Measurements from ENCODE around the gene HPS1.
A peak's percentile ranks its signal among the peaks of the same experiment; 100 is the strongest.
"Not testable (repeated sequence)": the region's sequence is repeated elsewhere in the genome, so short reads cannot be mapped to it uniquely, and the experiment has no call there.

The HPS1 gene

GRCh38 chr10:98384531-98385133, 62.1 kb downstream of the HPS1 start:
- H3K4me3 ChIP-seq (ENCODE audit: low read depth, low read length): no peak overlapping the region
- DNase-seq (ENCODE audit: low read depth, low spot score): no peak
- no peak for TF ChIP-seq CTCF (IDR thresholded peaks at IDR 0.05; ENCODE audit: low read depth, low read length)
- in situ Hi-C loops (cut with HindIII; ENCODE audit: low sequenced_read_pairs): no loop called here

- DNase-seq (ENCODE audit: low read depth, low spot score): no peak
- in situ Hi-C loops (cut with HindIII; ENCODE audit: low sequenced_read_pairs): no loop called here
- no peak overlapping the region for H3K4me3 ChIP-seq (ENCODE audit: low read depth, low read length)
- TF ChIP-seq CTCF (IDR thresholded peaks at IDR 0.05; ENCODE audit: low read depth, low read length): no peak
Measured at GRCh38 chr10:98383869-98384268, 62.9 kb downstream of the HPS1 start.

GRCh38 chr10:98383134-98383667, 63.5 kb downstream of the HPS1 start:
- in situ Hi-C loops (cut with HindIII; ENCODE audit: low sequenced_read_pairs); H3K4me3 ChIP-seq (ENCODE audit: low read depth, low read length): not testable (repeated sequence)
- DNase-seq (ENCODE audit: low read depth, low spot score): peak; percentile 82

GRCh38 chr10:98382691-98383101, 64.0 kb downstream of the HPS1 start:
- no peak for TF ChIP-seq CTCF (IDR thresholded peaks at IDR 0.05; ENCODE audit: low read depth, low read length)
- in situ Hi-C loops (cut with HindIII; ENCODE audit: low sequenced_read_pairs): no loop called here
- H3K4me3 ChIP-seq (ENCODE audit: low read depth, low read length): no peak overlapping the region
- no peak for DNase-seq (ENCODE audit: low read depth, low spot score)

GRCh38 chr10:98380493-98381339, 66.0 kb downstream of the HPS1 start:
- H3K4me3 ChIP-seq (ENCODE audit: low read depth, low read length): no peak overlapping the region
- no peak for DNase-seq (ENCODE audit: low read depth, low spot score)
- in situ Hi-C loops (cut with HindIII; ENCODE audit: low sequenced_read_pairs): no loop called here
- no peak for TF ChIP-seq CTCF (IDR thresholded peaks at IDR 0.05; ENCODE audit: low read depth, low read length)

GRCh38 chr10:98378722-98379121, 68.0 kb downstream of the HPS1 start:
- H3K4me3 ChIP-seq (ENCODE audit: low read depth, low read length): no peak overlapping the region
- TF ChIP-seq CTCF (IDR thresholded peaks at IDR 0.05; ENCODE audit: low read depth, low read length): no peak
- no peak for DNase-seq (ENCODE audit: low read depth, low spot score)
- in situ Hi-C loops (cut with HindIII; ENCODE audit: low sequenced_read_pairs): no loop called here

- no peak for DNase-seq (ENCODE audit: low read depth, low spot score)
- in situ Hi-C loops (cut with HindIII; ENCODE audit: low sequenced_read_pairs): no loop called here
- no peak for TF ChIP-seq CTCF (IDR thresholded peaks at IDR 0.05; ENCODE audit: low read depth, low read length)
- H3K4me3 ChIP-seq (ENCODE audit: low read depth, low read length): no peak overlapping the region
Measured at GRCh38 chr10:98377536-98377935, 69.2 kb downstream of the HPS1 start.

Data from astrocyte of the spinal cord (primary cell).